Activated CD8-positive, alpha-beta memory T cell treated with anti-CD3 and anti-CD28 coated beads, Interleukin-2, amount 50 U/mL, for 4 hours (primary cell): Measurements from ENCODE around the gene R3HDM2.

Experiments used
- DNase-seq: peaks from one replicate; pipeline ENCODE4 v3.0.0-alpha.2; 2020

Gene R3HDM2

GRCh38 chr12:57237932-57238853 lies 192.7 kb downstream of the R3HDM2 start:
- DNase-seq = no peak

- DNase-seq = no peak
Observed at GRCh38 chr12:57237596-57237931, 193.3 kb downstream of the R3HDM2 start.

- DNase-seq = no peak
Observed at GRCh38 chr12:57236925-57237595, 193.8 kb downstream of the R3HDM2 start.

- no peak for DNase-seq
Observed at GRCh38 chr12:57236201-57236924, 194.5 kb downstream of the R3HDM2 start.

GRCh38 chr12:57235728-57236131 lies 195.1 kb downstream of the R3HDM2 start:
- no peak for DNase-seq

- DNase-seq = no peak
Observed at GRCh38 chr12:57235017-57235727, 195.7 kb downstream of the R3HDM2 start.

- DNase-seq = no peak
Observed at GRCh38 chr12:57234571-57235016, 196.2 kb downstream of the R3HDM2 start.

GRCh38 chr12:57234233-57234570 lies 196.6 kb downstream of the R3HDM2 start:
- no peak for DNase-seq

GRCh38 chr12:57233357-57234232 lies 197.2 kb downstream of the R3HDM2 start:
- no peak for DNase-seq

GRCh38 chr12:57232156-57232756 lies 198.6 kb downstream of the R3HDM2 start:
- no peak for DNase-seq

GRCh38 chr12:57231276-57232021 lies 199.4 kb downstream of the R3HDM2 start:
- no peak for DNase-seq

- DNase-seq = peak; percentile 12
Observed at GRCh38 chr12:57230381-57231155, 200.3 kb downstream of the R3HDM2 start.

- peak; percentile 89 for DNase-seq
Observed at GRCh38 chr12:57229634-57230380, 201.0 kb downstream of the R3HDM2 start, which contains the start of gene SHMT2. TSS of gene SHMT2 (plus strand) at chr12:57229711. CDS start at chr12:57229779, 68 bp downstream.

GRCh38 chr12:57229046-57229633 lies 201.7 kb downstream of the R3HDM2 start:
- peak; percentile 14 for DNase-seq

- no peak for DNase-seq
Observed at GRCh38 chr12:57227315-57228115, 203.3 kb downstream of the R3HDM2 start.

- DNase-seq = no peak
Observed at GRCh38 chr12:57226588-57227314, 204.1 kb downstream of the R3HDM2 start.

- DNase-seq = no peak
Observed at GRCh38 chr12:57225680-57226210, 205.1 kb downstream of the R3HDM2 start.
